Muscle of leg (tissue), 11 donors: Measurements from ENCODE around the gene FHIT. TPM values are rescaled to one million over a fixed set of nuclear protein-coding genes. Genes with fewer than 3 reads are reported as not detected.
A peak's percentile ranks its signal among the peaks of the same experiment; 100 is the strongest.

Source experiments
- DNase-seq: peaks from one replicate; pipeline ENCODE4 v3.0.0; 2013
- H3K27ac ChIP-seq: one replicate; pipeline ENCODE4 v1.5.1; 2013; ENCODE audit warnings: mild to moderate bottlenecking, low read length, control low read depth
- H3K27me3 ChIP-seq: one replicate; pipeline ENCODE4 v1.6.1; 2013; ENCODE audit warnings: low read length; ENCODE audit not compliant: control insufficient read depth, insufficient read depth
- H3K36me3 ChIP-seq: one replicate; pipeline ENCODE4 v1.6.1; 2013; ENCODE audit warnings: low read length; ENCODE audit not compliant: control insufficient read depth, insufficient read depth
- H3K4me1 ChIP-seq: one replicate; pipeline ENCODE4 v1.6.1; 2013; ENCODE audit warnings: low read length; ENCODE audit not compliant: control insufficient read depth, insufficient read depth
- H3K4me3 ChIP-seq: one replicate; pipeline ENCODE4 v1.5.1; 2013; ENCODE audit warnings: low read length, control low read depth
- H3K9me3 ChIP-seq: replicated peaks from 2 replicates; pipeline ENCODE4 v1.6.1; 2013; ENCODE audit warnings: low read depth, low read length; ENCODE audit not compliant: control insufficient read depth
- WGBS: methylation state at CpG from one replicate; pipeline ENCODE4 v1.1.5; 2013; ENCODE audit warnings: missing lambda C conversion rate; ENCODE audit not compliant: insufficient coverage; 5-methylcytosine and 5-hydroxymethylcytosine counted together
- polyA plus RNA-seq, 8 donors: library from polyadenylated mRNA; unstranded; fragments of 120-200 nt; gene quantifications; one replicate each; pipeline versions ENCODE4 v1.2.1 to v1.2.3, GENCODE V29; 2013; ENCODE audit warnings: inconsistent platforms in 1 of 8, low replicate concordance in 1 of 8; ENCODE audit not compliant: insufficient read length in 8 of 8, insufficient read depth in 1 of 8
- total RNA-seq: library from RNA; stranded (reverse); fragments of 120-200 nt; gene quantifications from one replicate; pipeline ENCODE4 v1.2.4, GENCODE V29; 2013

FHIT gene
- total and polyA plus RNA-seq, 9 donors = 4.1 to 8.0 (median 5.3) TPM

GRCh38 chr3:59980576-59980975, 1270.7 kb downstream of the FHIT start:
- Histone ChIP-seq H3K36me3 (no peaks in the 10 kb centered on the region), H3K27me3 (no peaks in the 10 kb centered on the region), H3K4me1 (no peaks in the 10 kb centered on the region), H3K9me3 (no peaks in the 10 kb centered on the region), H3K27ac (no peak overlapping the region), H3K4me3 (no peak overlapping the region)
- no peak for DNase-seq
- 0% methylated on average over 1 of the region's 2 CpGs for WGBS

GRCh38 chr3:59979542-59979941, 1271.7 kb downstream of the FHIT start:
- DNase-seq = no peak
- Histone ChIP-seq H3K4me3 (no peak overlapping the region), H3K36me3 (no peaks in the 10 kb centered on the region), H3K27ac (no peak overlapping the region), H3K27me3 (no peaks in the 10 kb centered on the region), H3K4me1 (no peaks in the 10 kb centered on the region), H3K9me3 (no peaks in the 10 kb centered on the region)
- WGBS = no CpG with 5 or more reads among the region's 6 CpGs

GRCh38 chr3:59978979-59979378, 1272.3 kb downstream of the FHIT start:
- H3K9me3 ChIP-seq = no peaks in the 10 kb centered on the region
- no peak overlapping the region for H3K4me3 ChIP-seq
- DNase-seq = no peak
- H3K27me3 ChIP-seq = no peaks in the 10 kb centered on the region
- no peaks in the 10 kb centered on the region for H3K4me1 ChIP-seq
- no peak overlapping the region for H3K27ac ChIP-seq
- no peaks in the 10 kb centered on the region for H3K36me3 ChIP-seq

- H3K36me3 ChIP-seq = no peaks in the 10 kb centered on the region
- H3K27ac ChIP-seq = no peak overlapping the region
- H3K27me3 ChIP-seq = no peaks in the 10 kb centered on the region
- WGBS = 24% methylated on average over 2 of the region's 4 CpGs
- DNase-seq = peak; percentile 46
- H3K4me3 ChIP-seq = no peak overlapping the region
- H3K9me3 ChIP-seq = no peaks in the 10 kb centered on the region
- H3K4me1 ChIP-seq = no peaks in the 10 kb centered on the region
Observed at GRCh38 chr3:59970796-59971195, 1280.5 kb downstream of the FHIT start.

- Histone ChIP-seq H3K27ac (no peak overlapping the region), H3K4me1 (no peaks in the 10 kb centered on the region), H3K36me3 (no peaks in the 10 kb centered on the region), H3K4me3 (no peak overlapping the region), H3K9me3 (no peaks in the 10 kb centered on the region), H3K27me3 (no peaks in the 10 kb centered on the region)
- 64% methylated on average over 4 of the region's 6 CpGs for WGBS
- peak; percentile 27 for DNase-seq
Observed at GRCh38 chr3:59970376-59970775, 1280.9 kb downstream of the FHIT start.

- Histone ChIP-seq H3K27me3 (no peaks in the 10 kb centered on the region), H3K4me3 (no peak overlapping the region), H3K9me3 (no peaks in the 10 kb centered on the region), H3K36me3 (no peaks in the 10 kb centered on the region), H3K4me1 (no peaks in the 10 kb centered on the region), H3K27ac (no peak overlapping the region)
- no peak for DNase-seq
- 90% methylated on average over 3 of the region's 5 CpGs for WGBS
Observed at GRCh38 chr3:59968513-59969045, 1282.7 kb downstream of the FHIT start.

- Histone ChIP-seq H3K27me3 (no peaks in the 10 kb centered on the region), H3K36me3 (no peaks in the 10 kb centered on the region), H3K4me1 (no peaks in the 10 kb centered on the region), H3K4me3 (no peak overlapping the region), H3K9me3 (peaks cover 2% of the 10 kb centered on the region), H3K27ac (no peak overlapping the region)
- peak; percentile 35 for DNase-seq
- no CpG with 5 or more reads among the region's 4 CpGs for WGBS
Observed at GRCh38 chr3:59963676-59964075, 1287.6 kb downstream of the FHIT start.

- H3K9me3 ChIP-seq = peaks cover 2% of the 10 kb centered on the region
- H3K36me3 ChIP-seq = no peaks in the 10 kb centered on the region
- H3K27me3 ChIP-seq = no peaks in the 10 kb centered on the region
- H3K27ac ChIP-seq = no peak overlapping the region
- no peak for DNase-seq
- no peak overlapping the region for H3K4me3 ChIP-seq
- 60% methylated on average over 1 of the region's 2 CpGs for WGBS
- no peaks in the 10 kb centered on the region for H3K4me1 ChIP-seq
Observed at GRCh38 chr3:59957150-59957549, 1294.1 kb downstream of the FHIT start.

- Histone ChIP-seq H3K27me3 (no peaks in the 10 kb centered on the region), H3K4me3 (no peak overlapping the region), H3K4me1 (no peaks in the 10 kb centered on the region), H3K9me3 (no peaks in the 10 kb centered on the region), H3K36me3 (no peaks in the 10 kb centered on the region), H3K27ac (no peak overlapping the region)
- WGBS = 89% methylated on average over 5 of the region's 7 CpGs
- no peak for DNase-seq
Observed at GRCh38 chr3:59953104-59953503, 1298.1 kb downstream of the FHIT start.

GRCh38 chr3:59949311-59949710, 1301.9 kb downstream of the FHIT start:
- Histone ChIP-seq H3K9me3 (no peaks in the 10 kb centered on the region), H3K4me3 (no peak overlapping the region), H3K27ac (no peak overlapping the region), H3K4me1 (no peaks in the 10 kb centered on the region), H3K27me3 (no peaks in the 10 kb centered on the region), H3K36me3 (no peaks in the 10 kb centered on the region)
- WGBS = no CpG with 5 or more reads among the region's 5 CpGs
- no peak for DNase-seq

GRCh38 chr3:59946401-59946800, 1304.9 kb downstream of the FHIT start:
- H3K27ac ChIP-seq = no peak overlapping the region
- no peaks in the 10 kb centered on the region for H3K4me1 ChIP-seq
- H3K4me3 ChIP-seq = no peak overlapping the region
- no peaks in the 10 kb centered on the region for H3K36me3 ChIP-seq
- no CpG with 5 or more reads among the region's 1 CpG for WGBS
- H3K27me3 ChIP-seq = no peaks in the 10 kb centered on the region
- no peak for DNase-seq
- no peaks in the 10 kb centered on the region for H3K9me3 ChIP-seq
